Activated naive CD4-positive, alpha-beta T cell treated with anti-CD3 and anti-CD28 coated beads for 36 hours (primary cell): ENCODE data around the gene TRIP11. TPM values are rescaled to one million over a fixed set of nuclear protein-coding genes. Genes with fewer than 3 reads are reported as not detected.

Source experiments
- CTCF ChIA-PET: fragments of 350-600 bp; sonication (Branson Sonifier 250); formaldehyde crosslinking; loops from one replicate; lab custom pipeline; 2021; ENCODE audit warnings: antibody characterized with exemption; lab: Charles Lee
- DNase-seq: peaks from one replicate; pipeline ENCODE4 v3.0.0-alpha.2; 2020
- H3K27ac Mint-ChIP-seq: one replicate; pipeline ENCODE4 v1.8.0; 2021; ENCODE audit warnings: mild to moderate bottlenecking, mixed read lengths
- H3K27me3 Mint-ChIP-seq: one replicate; pipeline ENCODE4 v1.8.0; 2021; ENCODE audit warnings: low read depth, mixed read lengths
- H3K36me3 Mint-ChIP-seq: one replicate; pipeline ENCODE4 v1.8.0; 2021; ENCODE audit warnings: low read depth, mixed read lengths
- H3K4me1 Mint-ChIP-seq: one replicate; pipeline ENCODE4 v1.8.0; 2021; ENCODE audit warnings: low read depth, mixed read lengths
- H3K4me3 Mint-ChIP-seq: one replicate; pipeline ENCODE4 v1.8.0; 2021; ENCODE audit warnings: mild to moderate bottlenecking, moderate library complexity, mixed read lengths
- H3K9me3 Mint-ChIP-seq: one replicate; pipeline ENCODE4 v1.8.0; 2021; ENCODE audit warnings: mixed read lengths
- intact Hi-C: fragments of 100-400 bp; cut with micrococcal nuclease; formaldehyde crosslinking; loops from one replicate; pipeline ENCODE4 v1.15.1; 2023
- total RNA-seq, 2 experiments: library from RNA; stranded (reverse); gene quantifications; one replicate each; pipeline ENCODE4 v1.2.3, GENCODE V29; 2021

Gene TRIP11
- total RNA-seq, 2 experiments from 2014 or later, result 22.7 to 26.1 TPM

DNA sequence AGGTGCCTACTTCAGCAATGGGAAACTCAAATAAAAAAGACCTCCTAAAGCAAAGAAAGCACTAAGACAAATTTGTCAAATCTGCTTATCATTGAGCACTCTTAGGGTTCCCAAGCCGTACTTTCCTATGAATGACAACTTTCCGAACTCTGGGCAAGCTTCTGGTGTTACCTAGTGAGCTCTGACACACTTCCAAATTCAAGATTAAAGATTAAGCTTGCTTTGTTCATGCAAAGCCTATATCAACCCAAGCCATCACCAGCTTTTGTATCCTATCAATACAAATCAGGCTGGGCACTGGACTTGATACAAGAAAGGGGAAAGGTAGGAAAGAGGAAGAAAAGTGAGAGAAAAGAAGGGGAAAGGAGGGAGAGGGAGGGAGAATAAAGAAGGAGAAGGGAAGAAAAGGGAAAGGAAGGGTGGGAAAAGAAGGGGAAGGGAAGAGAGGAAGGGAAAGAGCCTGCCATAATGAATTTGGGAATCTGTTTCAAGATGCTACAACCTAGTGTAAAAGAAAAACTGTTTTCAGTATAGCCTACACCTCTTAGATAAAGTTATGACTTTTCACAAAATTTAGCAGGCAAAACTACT lies 68.6 kb downstream of the TRIP11 start:
- Mint-ChIP-seq H3K9me3 (no peaks in the 10 kb centered on the region), H3K4me1 (peaks cover 7% of the 10 kb centered on the region), H3K4me3 (no peak overlapping the region), H3K27ac (no peak overlapping the region), H3K36me3 (peaks cover 20% of the 10 kb centered on the region), H3K27me3 (no peaks in the 10 kb centered on the region)
- CTCF ChIA-PET, result interaction anchor here (0.7 kb wide), 1 partner anchor 719 kb away, joined by 3 read pairs; no protein-coding TSS in a partner anchor
- no peak for DNase-seq
- intact Hi-C loops, result no loop called here

GRCh38 chr14:91968280-91968679 lies 71.6 kb downstream of the TRIP11 start:
- no peaks in the 10 kb centered on the region for H3K9me3 Mint-ChIP-seq
- CTCF ChIA-PET, result no interaction called here
- no peaks in the 10 kb centered on the region for H3K27me3 Mint-ChIP-seq
- peak; percentile 51 for DNase-seq
- peaks cover 7% of the 10 kb centered on the region for H3K4me1 Mint-ChIP-seq
- H3K36me3 Mint-ChIP-seq, result peaks cover 14% of the 10 kb centered on the region
- no peak overlapping the region for H3K4me3 Mint-ChIP-seq
- intact Hi-C loops, result no loop called here
- H3K27ac Mint-ChIP-seq, result no peak overlapping the region

- Mint-ChIP-seq H3K4me1 (peaks cover 25% of the 10 kb centered on the region), H3K36me3 (peaks cover 7% of the 10 kb centered on the region), H3K4me3 (no peak overlapping the region), H3K9me3 (no peaks in the 10 kb centered on the region), H3K27me3 (no peaks in the 10 kb centered on the region), H3K27ac (no peak overlapping the region)
- CTCF ChIA-PET, result no interaction called here
- DNase-seq, result no peak
- intact Hi-C loops, result no loop called here
Observed at GRCh38 chr14:91964724-91965123, 75.1 kb downstream of the TRIP11 start.

DNA sequence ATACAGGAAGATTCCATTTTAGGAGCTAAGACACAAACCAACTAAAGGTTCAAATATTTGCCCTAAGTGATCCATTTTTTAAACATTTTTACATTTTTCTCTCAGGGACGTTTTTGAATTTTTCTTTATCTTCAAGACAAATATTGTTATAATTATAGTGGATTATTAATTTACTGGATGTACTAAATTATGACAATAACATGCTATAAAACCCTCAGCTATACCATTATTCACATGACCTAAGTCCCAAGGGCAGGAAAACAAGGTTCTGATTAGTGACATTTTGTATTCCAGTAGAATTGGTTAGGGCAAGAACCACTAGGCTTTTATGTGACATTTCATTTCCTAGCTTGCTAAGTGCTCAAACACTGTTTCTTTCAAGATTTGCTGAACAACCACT lies 75.8 kb downstream of the TRIP11 start:
- no peak for DNase-seq
- H3K4me3 Mint-ChIP-seq, result no peak overlapping the region
- no peak overlapping the region for H3K27ac Mint-ChIP-seq
- peaks cover 7% of the 10 kb centered on the region for H3K36me3 Mint-ChIP-seq
- no peaks in the 10 kb centered on the region for H3K9me3 Mint-ChIP-seq
- H3K4me1 Mint-ChIP-seq, result peaks cover 25% of the 10 kb centered on the region
- intact Hi-C loops, result no loop called here
- CTCF ChIA-PET, result no interaction called here
- H3K27me3 Mint-ChIP-seq, result no peaks in the 10 kb centered on the region

DNA sequence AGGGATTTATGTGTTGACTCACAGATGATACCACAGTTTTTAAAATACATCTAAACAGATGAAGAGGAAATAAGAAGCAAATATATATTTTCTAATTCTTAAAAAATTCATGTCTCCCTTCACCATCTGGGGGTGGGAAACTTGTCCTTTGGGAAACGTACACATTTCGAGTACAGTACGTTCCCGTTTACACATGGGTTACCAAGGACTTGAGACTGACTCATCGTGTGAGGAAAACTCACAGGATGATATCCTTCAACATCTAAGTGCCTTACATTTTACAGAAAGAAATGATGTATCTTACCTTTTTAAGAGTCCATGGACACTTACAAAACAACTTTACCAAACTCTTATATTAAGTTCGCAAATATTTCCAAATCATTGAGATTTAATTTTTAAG lies 76.4 kb downstream of the TRIP11 start:
- CTCF ChIA-PET, result no interaction called here
- Mint-ChIP-seq H3K4me3 (no peak overlapping the region), H3K9me3 (no peaks in the 10 kb centered on the region), H3K27me3 (no peaks in the 10 kb centered on the region), H3K27ac (no peak overlapping the region), H3K4me1 (peaks cover 20% of the 10 kb centered on the region), H3K36me3 (peaks cover 3% of the 10 kb centered on the region)
- intact Hi-C loops, result no loop called here
- no peak for DNase-seq

- Mint-ChIP-seq H3K4me3 (no peak overlapping the region), H3K27me3 (no peaks in the 10 kb centered on the region), H3K27ac (peak overlapping the region; percentile 19), H3K36me3 (no peaks in the 10 kb centered on the region), H3K4me1 (peaks cover 18% of the 10 kb centered on the region), H3K9me3 (no peaks in the 10 kb centered on the region)
- DNase-seq, result no peak
- intact Hi-C loops, result loop anchor here (1.0 kb wide), 1 partner anchor 19 kb away; no protein-coding TSS in a partner anchor
- CTCF ChIA-PET, result interaction anchor here (0.6 to 1.0 kb wide), 3 partner anchors 35 to 96 kb away, joined by 3 to 4 read pairs (median 4); no protein-coding TSS in a partner anchor
Observed at GRCh38 chr14:91961297-91962220, 78.3 kb downstream of the TRIP11 start.

DNA sequence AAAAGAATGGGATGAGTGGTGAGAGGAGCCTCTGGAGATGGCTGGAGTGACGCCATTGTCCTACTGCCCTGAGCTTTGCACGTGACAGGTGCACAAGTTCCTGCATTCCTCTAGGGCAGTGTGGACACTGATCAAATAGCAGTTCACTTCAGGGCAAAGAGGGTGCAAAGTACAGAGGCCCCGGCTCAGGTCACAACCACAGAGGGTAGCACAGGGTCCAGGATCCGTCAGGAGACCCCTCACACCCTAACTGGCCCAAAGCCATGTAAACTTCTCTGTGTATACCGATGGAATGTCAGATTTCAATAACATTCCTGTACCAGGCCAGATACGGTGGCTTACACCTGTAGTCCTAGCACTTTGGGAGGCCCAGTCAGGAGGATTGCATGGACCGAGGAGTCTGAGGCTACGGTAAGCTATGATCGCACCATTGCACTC lies 82.0 kb downstream of the TRIP11 start:
- no peak for DNase-seq
- H3K4me1 Mint-ChIP-seq, result peaks cover 18% of the 10 kb centered on the region
- CTCF ChIA-PET, result no interaction called here
- H3K27ac Mint-ChIP-seq, result no peak overlapping the region
- intact Hi-C loops, result no loop called here
- H3K27me3 Mint-ChIP-seq, result no peaks in the 10 kb centered on the region
- H3K36me3 Mint-ChIP-seq, result no peaks in the 10 kb centered on the region
- no peaks in the 10 kb centered on the region for H3K9me3 Mint-ChIP-seq
- H3K4me3 Mint-ChIP-seq, result no peak overlapping the region

- Mint-ChIP-seq H3K9me3 (no peaks in the 10 kb centered on the region), H3K36me3 (no peaks in the 10 kb centered on the region), H3K4me1 (peaks cover 8% of the 10 kb centered on the region), H3K27me3 (no peaks in the 10 kb centered on the region), H3K4me3 (no peak overlapping the region), H3K27ac (no peak overlapping the region)
- no peak for DNase-seq
- CTCF ChIA-PET, result no interaction called here
- intact Hi-C loops, result no loop called here
Observed at GRCh38 chr14:91956616-91957015, 83.2 kb downstream of the TRIP11 start.

- Mint-ChIP-seq H3K27me3 (no peaks in the 10 kb centered on the region), H3K27ac (no peak overlapping the region), H3K4me3 (no peak overlapping the region), H3K9me3 (no peaks in the 10 kb centered on the region), H3K36me3 (no peaks in the 10 kb centered on the region), H3K4me1 (no peaks in the 10 kb centered on the region)
- CTCF ChIA-PET, result interaction anchor here (1.5 kb wide), 1 partner anchor 42 kb away, joined by 5 read pairs; no protein-coding TSS in a partner anchor
- DNase-seq, result no peak
- intact Hi-C loops, result no loop called here
Observed at GRCh38 chr14:91955168-91955567, 84.7 kb downstream of the TRIP11 start.

GRCh38 chr14:91953170-91953985 lies 86.5 kb downstream of the TRIP11 start:
- H3K36me3 Mint-ChIP-seq, result no peaks in the 10 kb centered on the region
- CTCF ChIA-PET, result no interaction called here

GRCh38 chr14:91947475-91948184 lies 92.2 kb downstream of the TRIP11 start, which contains the start of gene FBLN5:
Gene FBLN5 (minus strand): TSS chr14:91947694. CDS start chr14:91947229, 465 bp downstream.
- CTCF ChIA-PET, result interaction anchor here (0.5 to 1.2 kb wide), 2 partner anchors 49 to 442 kb away, joined by 3 to 7 read pairs; no protein-coding TSS in a partner anchor
- no peaks in the 10 kb centered on the region for H3K36me3 Mint-ChIP-seq
- H3K4me3 Mint-ChIP-seq, result peak within 1 kb of the TSS; percentile 79
- intact Hi-C loops, result no loop called here
- peaks cover 33% of the 10 kb centered on the region for H3K27me3 Mint-ChIP-seq
- no peak within 1 kb of the TSS for H3K27ac Mint-ChIP-seq
- H3K9me3 Mint-ChIP-seq, result no peaks in the 10 kb centered on the region
- peaks cover 11% of the 10 kb centered on the region for H3K4me1 Mint-ChIP-seq
- DNase-seq, result peak; percentile 19

More at GRCh38 chr14:91953170-91953985, 86.5 kb downstream of the TRIP11 start:
- H3K4me1 Mint-ChIP-seq, result no peaks in the 10 kb centered on the region
- intact Hi-C loops, result no loop called here
- H3K27me3 Mint-ChIP-seq, result peaks cover under 1% of the 10 kb centered on the region
- no peak overlapping the region for H3K4me3 Mint-ChIP-seq
- no peak overlapping the region for H3K27ac Mint-ChIP-seq
- no peaks in the 10 kb centered on the region for H3K9me3 Mint-ChIP-seq
- no peak for DNase-seq
